IPS-NIHi11 (cell line): ENCODE measurements around the gene TMEM229A.
A peak's percentile ranks its signal among the peaks of the same experiment; 100 is the strongest.
"Not testable (repeated sequence)": the region's sequence is repeated elsewhere in the genome, so short reads cannot be mapped to it uniquely, and the experiment has no call there.

Experiments used
- DNase-seq: peaks from one replicate; pipeline ENCODE4 v3.0.0; 2012; ENCODE audit warnings: mixed read lengths, low spot score

The TMEM229A gene

DNA sequence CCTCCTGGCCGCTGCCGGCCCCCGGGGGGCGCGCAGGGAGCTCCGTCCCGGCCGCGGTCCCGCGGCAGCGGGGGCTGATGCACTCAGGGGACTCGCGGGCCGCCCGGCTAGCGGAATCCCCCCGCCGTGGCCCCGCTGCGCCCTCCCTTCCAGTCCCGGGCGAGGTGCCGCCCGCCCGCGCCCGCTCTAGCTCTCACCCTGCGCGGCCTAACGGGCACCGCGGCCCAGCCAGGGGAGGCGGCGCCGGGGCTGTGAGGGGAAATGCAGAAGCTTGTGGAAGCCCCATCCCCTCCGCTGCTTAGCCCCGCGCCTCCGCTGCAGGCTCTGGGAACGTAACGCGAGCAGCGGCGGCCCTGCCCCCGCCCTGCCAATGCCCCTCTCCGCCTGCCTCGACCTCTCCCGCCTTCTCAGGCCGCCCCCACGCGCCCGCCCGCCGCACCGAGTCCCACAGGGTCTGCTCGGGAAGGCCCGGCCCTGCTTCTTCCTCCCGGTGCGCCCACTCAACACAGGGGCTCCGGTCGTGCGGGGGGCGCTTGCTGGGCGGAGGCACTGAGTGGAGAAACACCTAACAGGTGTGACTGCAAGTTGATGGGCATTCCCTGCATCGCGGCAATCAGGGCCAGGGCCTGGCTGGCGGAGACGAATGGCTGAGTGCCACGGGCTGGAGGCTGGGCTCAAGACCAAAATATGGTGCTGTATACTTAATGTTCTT is 384 bp upstream of the TMEM229A start:
- DNase-seq = peak; percentile 64

DNA sequence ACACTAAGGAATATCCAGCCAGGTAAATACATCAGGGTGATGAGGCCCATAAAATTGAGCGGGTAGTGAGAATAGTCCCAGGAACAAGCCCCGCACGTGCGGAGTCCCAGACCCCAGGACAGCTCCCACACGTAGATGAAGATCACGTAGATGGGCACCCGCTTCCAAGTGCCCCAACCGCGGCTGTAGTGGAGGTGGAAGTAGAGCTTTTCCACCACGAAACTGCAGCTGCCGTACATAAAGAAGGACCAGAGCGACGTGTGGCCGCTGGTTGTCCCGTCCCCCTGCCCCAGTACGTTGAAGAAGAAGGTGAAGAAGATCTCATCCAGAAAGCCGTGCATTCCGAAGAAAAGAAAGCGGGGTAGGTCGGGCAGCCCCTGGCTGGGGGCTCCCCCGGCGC is 948 bp downstream of the TMEM229A start:
- no peak for DNase-seq

DNA sequence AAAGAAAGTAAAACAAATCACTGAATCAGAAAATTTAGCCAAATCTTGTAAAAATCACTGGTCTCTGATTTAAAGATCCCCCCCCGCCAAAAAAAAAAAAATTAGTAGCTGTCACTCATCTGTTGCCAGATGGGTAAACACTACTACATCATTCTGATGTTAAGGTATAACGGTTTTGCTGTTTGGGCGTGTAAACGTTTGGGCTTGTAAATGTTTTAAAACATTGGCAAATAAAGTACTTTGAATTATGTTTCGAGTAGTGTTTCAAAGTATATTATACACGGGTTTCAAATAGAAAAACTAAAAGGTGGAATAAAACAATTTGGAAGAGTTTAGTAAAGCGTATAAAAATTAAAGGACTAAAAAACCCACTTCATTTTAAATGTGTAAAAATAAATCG is 1.5 kb downstream of the TMEM229A start:
- DNase-seq = no peak

DNA sequence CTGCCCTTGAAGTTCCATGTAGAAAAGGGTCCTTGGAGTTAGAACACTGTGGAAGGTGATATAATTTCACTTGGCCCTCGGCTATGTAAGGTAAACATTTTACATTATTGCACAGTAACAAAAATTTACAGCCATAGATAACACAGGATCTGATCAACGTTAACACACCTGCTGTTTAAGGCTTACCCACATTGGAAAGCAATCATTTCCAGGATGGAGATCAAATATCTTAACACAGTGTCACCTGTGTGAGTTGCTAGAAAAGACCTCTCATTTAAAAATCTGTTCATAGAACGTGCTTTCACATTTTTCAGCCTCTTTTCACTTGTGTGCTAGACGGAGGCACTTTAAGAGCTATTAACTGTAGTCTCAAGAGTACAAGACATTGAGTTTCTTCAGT is 1.9 kb downstream of the TMEM229A start:
- no peak for DNase-seq

DNA sequence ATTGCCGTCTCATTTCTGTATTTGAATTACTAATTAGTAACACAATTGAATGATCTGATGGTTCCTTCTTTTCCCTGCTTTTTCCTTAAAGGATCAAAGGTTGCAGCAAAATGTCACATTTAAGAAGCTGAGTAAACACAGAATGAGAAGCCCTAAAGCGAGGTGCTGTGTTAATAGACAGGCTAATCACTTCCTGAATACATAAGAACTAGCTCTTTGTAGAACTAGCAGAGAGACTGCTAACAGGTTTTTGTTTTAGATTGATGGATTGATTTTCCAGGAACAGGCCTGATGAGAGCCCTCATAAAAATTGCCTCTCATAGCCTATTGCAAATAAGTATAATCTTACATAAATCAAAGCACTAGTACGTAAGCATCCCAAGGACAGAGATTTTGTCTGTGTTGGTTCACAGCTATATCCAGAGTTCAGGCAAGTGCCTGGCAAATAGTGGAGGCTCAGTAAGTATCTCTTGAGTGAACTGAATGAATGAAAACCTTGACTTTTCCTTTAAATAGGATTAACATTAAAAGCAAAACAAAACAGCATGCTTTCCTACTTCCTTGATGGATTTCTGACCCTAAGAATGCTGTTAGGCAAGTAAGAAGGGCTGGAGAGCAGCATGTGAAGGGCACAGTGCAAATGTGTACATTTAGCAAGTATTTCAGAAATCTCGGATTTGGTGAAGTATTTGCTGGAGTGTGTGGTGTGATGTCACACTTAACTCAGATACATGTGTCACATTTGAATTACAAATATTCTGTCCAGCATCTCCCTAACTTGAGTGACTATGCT is 3.3 kb downstream of the TMEM229A start:
- no peak for DNase-seq

DNA sequence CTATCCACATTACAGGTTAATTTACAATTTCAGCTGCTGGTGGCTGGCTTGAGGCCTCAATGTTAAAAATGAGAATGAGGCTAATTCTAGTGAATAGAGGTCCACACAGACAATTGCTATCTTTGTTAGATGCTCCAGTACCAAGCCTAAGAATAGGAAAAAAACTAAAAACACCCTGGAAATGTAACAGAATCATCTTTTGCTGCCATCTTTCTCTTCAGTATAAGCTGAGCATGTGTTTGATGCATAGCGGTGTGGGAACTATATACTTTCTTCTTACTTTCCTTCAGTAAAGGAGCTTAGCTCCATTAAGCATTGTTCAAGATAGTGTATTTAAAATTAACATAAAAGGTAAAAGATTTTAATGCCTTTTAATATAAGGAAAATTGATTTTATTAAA is 5.6 kb downstream of the TMEM229A start:
- DNase-seq = no peak

DNA sequence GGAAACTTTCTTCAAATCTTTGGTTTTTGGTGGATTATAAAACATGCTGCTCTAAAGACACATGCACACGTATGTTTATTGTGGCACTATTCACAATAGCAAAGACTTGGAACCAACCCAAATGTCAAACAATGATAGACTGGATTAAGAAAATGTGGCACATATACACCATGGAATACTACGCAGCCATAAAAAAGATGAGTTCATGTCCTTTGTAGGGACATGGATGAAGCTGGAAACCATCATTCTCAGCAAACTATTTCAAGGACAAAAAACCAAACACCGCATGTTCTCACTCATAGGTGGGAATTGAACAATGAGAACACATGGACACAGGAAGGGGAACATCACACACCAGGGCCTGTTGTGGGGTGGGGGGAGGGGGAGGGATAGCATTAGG is 8.5 kb downstream of the TMEM229A start:
- not testable (repeated sequence) for DNase-seq

DNA sequence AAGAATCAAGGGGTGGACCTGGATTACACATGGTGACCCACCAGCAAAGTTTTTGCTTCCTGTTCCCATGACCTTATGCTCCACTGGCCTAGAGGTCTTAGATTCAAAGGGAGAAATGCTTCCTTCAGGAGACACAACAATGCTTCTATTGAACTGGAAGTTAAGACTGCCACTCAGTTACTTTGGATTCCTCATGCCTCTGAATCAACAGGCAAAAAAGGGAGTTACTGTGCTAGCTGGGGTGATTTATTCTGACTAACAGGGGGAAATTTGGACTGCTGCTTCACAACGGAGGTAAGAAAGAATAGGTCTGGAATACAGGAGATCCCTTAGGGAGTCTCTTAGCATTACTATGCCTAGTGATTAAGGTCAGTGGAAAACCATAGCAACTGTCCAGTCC is 10.3 kb downstream of the TMEM229A start:
- no peak for DNase-seq

DNA sequence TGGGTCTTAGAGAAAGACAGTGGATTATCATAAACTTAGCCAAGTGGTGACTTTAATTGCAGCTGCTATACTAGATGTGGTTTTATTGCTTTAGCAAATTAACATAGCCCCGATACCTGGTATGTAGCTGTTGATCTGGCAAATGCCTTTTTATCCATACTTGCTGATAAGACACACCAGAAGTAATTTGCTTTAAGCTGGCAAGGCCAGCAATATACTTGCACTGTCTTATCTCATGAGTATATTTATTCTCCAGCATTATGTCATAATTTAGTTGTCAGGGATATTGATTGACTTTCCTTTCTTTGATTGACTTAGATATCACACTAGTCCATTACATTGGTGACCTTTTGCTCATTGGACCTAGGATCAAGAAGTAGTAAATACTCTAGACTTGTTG is 12.8 kb downstream of the TMEM229A start:
- no peak for DNase-seq

DNA sequence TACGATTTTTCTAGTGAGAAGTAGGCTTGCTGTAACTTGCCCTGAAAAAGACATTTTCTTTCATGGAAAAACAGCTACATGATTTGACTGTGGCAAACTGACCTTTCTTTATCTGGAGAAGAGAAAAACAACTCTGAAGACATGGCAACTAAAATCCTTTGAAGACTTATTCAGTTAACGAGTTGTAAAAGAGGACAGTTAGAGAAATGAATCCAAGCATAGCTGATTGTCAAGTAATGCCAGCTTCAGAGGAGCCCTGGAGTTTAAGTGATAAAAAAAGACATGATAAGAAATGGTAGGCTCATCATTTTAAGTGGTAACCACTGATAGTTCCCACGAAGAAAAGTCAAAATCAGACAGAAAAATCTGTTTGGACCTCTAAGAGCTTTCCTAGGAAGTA is 19.6 kb downstream of the TMEM229A start:
- no peak for DNase-seq

DNA sequence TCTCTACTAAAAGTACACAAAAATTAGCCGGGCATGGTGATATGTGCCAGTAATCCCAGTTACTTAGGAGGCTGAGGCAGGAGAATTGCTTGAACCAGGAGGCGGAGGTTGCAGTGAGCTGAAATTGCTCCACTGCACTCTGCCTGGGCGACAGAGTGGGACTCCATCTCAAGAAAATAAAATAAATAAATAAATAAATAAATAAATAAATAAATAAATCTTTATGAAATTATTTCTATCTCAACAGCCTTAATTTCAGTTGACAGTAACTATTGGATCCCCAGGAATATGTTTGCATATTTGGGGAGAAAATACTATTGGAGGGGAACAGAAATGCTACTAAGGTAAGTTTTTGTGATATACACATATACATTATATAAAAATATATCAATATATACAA is 20.0 kb downstream of the TMEM229A start:
- DNase-seq = no peak

DNA sequence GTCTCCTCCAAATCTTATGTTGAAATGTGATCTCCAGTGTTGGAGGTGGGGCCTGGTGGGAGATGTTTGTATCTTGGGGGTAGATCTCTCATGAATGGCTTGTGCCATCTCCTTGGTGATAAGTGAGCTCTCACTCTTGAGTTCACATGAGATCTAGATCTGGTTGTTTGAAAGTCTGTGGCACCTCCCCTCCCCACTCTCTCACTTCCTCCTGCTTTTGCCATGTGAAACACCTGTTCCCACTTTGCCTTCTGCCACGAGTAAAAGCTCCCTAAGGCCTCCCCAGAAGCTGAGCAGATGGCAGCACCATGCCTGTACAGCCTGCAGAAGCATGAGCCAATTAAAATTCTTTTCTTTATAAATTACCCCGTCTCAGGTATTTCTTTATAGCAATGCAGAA is 23.5 kb downstream of the TMEM229A start:
- no peak for DNase-seq

DNA sequence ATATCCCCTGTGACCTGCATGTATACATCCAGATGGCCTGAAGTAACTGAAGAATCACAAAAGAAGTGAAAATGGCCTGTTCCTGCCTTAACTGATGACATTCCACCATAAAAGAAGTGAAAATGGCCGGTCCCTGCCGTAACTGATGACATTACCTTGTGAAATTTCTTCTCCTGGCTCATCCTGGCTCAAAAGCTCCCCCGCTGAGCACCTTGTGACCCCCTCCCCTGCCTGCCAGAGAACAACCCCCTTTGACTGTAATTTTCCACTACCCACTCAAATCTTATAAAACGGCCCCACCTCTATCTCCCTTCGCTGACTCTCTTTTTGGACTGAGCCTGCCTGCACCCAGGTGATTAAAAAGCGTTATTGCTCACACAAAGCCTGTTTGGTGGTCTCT is 24.6 kb downstream of the TMEM229A start:
- not testable (repeated sequence) for DNase-seq

DNA sequence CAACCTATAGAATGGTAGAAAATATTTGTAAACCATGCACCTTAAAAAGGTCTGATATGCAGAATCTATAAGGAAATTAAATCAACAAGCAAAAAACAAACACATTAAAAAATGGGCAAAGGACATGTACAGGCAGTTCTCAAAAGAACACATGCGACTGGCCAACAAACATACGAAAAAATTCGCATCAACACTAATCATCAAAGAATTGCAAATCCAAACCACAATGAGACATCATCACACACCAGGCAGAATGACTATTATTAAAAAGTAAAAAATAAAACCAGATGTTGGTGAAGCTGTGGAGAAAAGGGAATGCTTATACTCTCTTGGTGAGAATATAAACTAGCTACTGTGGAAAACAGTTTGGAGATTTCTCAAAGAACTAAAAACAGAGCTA is 33.2 kb downstream of the TMEM229A start:
- no peak for DNase-seq

DNA sequence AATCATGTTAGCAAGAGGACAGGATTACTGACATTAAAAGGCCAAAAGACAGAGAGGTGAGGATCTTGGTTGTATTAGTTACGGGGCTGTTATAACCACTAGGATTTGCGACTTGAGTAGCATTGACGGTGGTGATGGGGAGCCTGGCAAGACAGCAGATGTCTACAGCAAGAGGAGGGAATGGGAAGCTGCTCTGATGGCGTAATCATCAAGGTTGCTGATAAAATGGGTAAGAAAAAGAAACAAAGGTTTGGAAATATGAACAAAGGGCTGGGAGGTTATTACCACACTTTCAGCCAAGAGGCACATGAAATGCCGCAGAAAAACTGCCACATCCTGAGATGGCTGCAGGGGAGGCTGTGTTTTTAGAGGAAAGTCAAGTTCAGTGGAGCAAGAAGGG is 33.9 kb downstream of the TMEM229A start:
- no peak for DNase-seq

DNA sequence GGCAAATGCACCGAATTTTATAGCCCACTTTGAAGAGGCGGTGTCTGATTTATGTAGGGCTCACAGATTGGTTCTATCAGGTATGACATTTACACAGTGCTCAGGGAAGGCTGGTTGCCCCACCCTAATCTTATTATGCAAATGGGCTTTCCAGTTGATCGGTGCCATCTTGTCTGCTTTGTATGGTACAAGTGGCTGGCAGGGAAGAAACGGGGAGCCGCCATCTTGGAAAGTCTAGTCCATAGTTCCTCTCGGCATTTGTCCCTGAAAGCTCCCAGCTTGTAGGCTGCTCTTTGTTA is 36.6 kb downstream of the TMEM229A start:
- DNase-seq = no peak

DNA sequence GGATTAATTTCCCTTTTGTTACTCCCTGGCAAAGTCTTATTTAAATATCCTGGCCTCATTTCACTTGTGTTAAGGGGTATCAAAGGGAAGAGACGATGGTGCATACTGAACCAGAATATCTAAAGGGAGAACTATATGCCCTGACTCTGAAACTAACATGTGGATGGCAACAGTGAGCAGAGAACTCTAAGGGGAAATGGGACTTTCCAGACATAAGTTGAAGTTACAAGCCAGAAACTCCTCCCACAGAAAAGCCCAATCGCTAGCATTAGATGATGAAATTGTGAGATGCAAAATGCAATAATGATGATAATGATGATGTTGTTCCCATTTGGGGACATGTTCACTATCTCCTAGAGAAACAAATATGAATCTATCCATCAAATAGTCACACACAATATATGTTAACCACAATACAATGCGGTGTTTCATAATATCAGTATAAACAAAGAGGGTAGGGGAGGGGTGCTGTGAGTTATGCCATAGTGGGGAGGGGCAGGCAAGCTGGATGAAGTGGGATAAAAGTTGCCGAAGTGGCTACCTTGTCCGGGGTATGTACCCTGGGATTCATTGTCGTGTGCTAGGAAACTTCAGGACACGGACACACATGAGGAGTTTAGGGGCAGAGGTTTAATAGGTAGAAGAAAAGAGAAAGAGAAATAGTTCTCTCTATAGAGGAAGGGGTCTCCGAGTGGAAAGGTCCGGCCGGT is 37.1 kb downstream of the TMEM229A start:
- DNase-seq = no peak

DNA sequence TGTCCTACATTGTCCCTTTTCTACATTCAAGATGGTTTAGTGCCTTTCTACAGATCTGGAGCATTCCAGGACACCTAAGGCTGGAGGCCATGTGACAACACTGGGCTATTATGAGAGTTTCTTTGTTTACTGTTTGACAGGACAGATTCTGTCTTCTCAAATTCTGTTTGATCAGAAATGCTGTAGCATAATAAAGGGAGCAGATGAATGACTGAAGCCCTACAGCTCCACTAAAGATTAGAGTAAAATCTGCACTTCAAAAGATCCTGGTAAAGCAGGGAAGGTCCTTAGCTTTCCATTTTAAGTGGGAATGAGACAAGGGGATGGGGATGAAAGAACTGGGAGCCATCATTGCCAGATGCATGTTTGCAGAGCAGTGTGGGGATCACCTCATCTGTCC is 38.4 kb downstream of the TMEM229A start:
- DNase-seq = no peak

DNA sequence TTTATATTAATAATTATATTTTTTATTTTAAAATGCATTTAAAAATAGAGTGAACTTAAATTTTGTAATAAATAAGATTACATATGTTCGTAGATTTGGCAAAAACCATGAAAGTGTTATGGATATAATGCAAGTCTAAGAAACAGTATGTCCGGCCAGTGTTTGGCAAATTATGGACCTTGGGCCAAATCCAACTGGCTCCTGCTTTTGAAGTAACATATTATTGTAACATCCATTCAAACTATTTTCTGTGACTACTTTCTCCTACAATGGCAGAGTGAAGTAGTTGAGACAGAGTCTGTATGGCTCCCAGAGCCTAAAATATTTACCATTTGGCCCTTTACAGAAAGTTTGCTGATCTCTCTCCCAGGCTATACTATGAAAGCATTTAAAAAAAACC is 38.9 kb downstream of the TMEM229A start:
- DNase-seq = no peak

DNA sequence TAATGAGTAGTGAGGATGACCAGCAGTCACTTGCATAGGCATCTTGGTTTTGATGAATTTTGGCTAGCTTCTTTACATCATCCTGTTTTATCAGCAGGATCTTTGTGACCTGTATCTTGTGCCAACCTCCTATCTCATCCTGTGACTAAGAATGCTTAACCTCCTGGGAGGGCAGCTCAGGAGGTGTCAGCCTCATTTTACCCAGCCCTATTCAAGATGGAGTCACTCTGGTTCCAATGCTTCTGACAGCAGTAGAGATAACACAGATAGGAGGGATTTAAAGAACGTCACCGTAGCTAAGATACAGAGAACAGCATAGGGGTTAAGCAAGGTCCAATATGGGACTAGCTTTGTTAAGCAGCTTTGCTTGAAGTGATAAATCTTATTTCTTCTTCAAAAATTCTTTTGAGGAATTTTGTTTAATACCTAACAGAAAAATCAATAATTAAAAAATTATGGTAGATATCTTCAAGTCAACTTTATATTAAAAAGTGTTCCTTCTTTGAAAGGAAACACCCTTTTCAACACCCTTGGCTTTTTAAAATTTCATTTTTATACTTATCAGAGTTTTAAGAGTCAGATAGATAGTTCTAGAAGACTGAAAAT is 39.9 kb downstream of the TMEM229A start:
- no peak for DNase-seq

DNA sequence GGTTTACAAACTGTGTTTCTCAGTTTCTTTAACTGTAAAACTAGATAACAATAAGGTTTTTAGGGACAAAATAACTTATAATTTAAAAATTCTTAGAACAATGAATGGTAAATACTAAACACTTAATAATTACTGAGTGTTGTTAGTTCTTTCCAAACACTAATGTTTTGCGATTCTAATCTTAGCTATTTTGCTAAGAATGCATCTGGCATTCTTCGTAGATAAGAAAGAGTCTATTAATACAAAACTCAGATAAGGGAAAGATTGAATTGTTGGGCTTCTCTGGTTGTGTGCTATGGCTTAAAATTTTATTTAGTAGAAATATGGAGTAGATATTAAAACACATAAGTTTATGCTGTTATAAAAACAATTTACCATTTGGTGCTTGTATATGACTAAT is 45.4 kb downstream of the TMEM229A start:
- no peak for DNase-seq
